WTC11 (cell line): ENCODE results near the gene HID1. TPM values are rescaled to one million over a fixed set of nuclear protein-coding genes. Genes with fewer than 3 reads are reported as not detected.

Experiments used
- ATAC-seq: fragments of 200-7000 bp; cut with Tn5 transposase; 2 replicates; pipeline ENCODE4 v1.10.0; 2021; ENCODE audit warnings: mild to moderate bottlenecking, moderate library complexity
- CTCF ChIA-PET: fragments of 300-600 bp; sonication (Branson Sonifier 250); formaldehyde crosslinking; loops from one replicate; lab custom pipeline; 2021; ENCODE audit warnings: antibody characterized with exemption; lab: Charles Lee
- POLR2A ChIA-PET: fragments of 350-600 bp; sonication (Branson Sonifier 250); formaldehyde crosslinking; loops from one replicate; lab custom pipeline; 2021; ENCODE audit warnings: antibody characterized with exemption; lab: Charles Lee
- DNase-seq: peaks from one replicate; pipeline ENCODE4 v3.0.0; 2021; ENCODE audit warnings: low spot score
- H3K27ac Mint-ChIP-seq: 2 replicates; pipeline ENCODE4 v1.8.0; 2021; ENCODE audit warnings: mixed read lengths
- H3K27me3 Mint-ChIP-seq: 2 replicates; pipeline ENCODE4 v1.8.0; 2021; ENCODE audit warnings: low read depth, mild to moderate bottlenecking, moderate library complexity, mixed read lengths
- H3K36me3 Mint-ChIP-seq: 2 replicates; pipeline ENCODE4 v1.8.0; 2021; ENCODE audit warnings: mixed read lengths
- H3K4me1 Mint-ChIP-seq: 2 replicates; pipeline ENCODE4 v1.8.0; 2022; ENCODE audit warnings: mixed read lengths
- H3K4me3 Mint-ChIP-seq: 2 replicates; pipeline ENCODE4 v1.8.0; 2021; ENCODE audit warnings: mild to moderate bottlenecking, moderate library complexity, mixed read lengths
- H3K9me3 Mint-ChIP-seq: 2 replicates; pipeline ENCODE4 v1.8.0; 2021; ENCODE audit warnings: mixed read lengths
- ATF1 ChIP-seq: sonication (generic); formaldehyde crosslinking; IDR thresholded peaks from 2 replicates; pipeline ENCODE4 v1.8.1; 2023; ENCODE audit warnings: mild to moderate bottlenecking, moderate library complexity, missing genetic modification reagents
- EMX1 ChIP-seq: fragments of 250-450 bp; sonication (Bioruptor Pico); IDR thresholded peaks from 2 replicates; pipeline ENCODE4 v1.8.0; 2021; ENCODE audit warnings: mild to moderate bottlenecking
- FOXP1 ChIP-seq: sonication (generic); formaldehyde crosslinking; IDR thresholded peaks from 2 replicates; pipeline ENCODE4 v1.8.0; 2022; ENCODE audit warnings: missing genetic modification reagents, mild to moderate bottlenecking, moderate library complexity, borderline replicate concordance
- GTF2I ChIP-seq: fragments of 250-450 bp; sonication (Bioruptor Pico); conservative IDR thresholded peaks from 2 replicates; pipeline ENCODE4 v1.4.0; 2021; ENCODE audit warnings: mild to moderate bottlenecking
- NFATC4 ChIP-seq: fragments of 250-450 bp; sonication (Bioruptor Pico); IDR thresholded peaks from 2 replicates; pipeline ENCODE4 v1.9.0; 2021; ENCODE audit warnings: mild to moderate bottlenecking
- NFE2L1 ChIP-seq: sonication (generic); formaldehyde crosslinking; IDR thresholded peaks from 2 replicates; pipeline ENCODE4 v1.8.1; 2023; ENCODE audit warnings: missing genetic modification reagents
- NR3C1 ChIP-seq: sonication (generic); formaldehyde crosslinking; conservative IDR thresholded peaks from 2 replicates; pipeline ENCODE4 v1.8.1; 2023; ENCODE audit warnings: low read depth, mild to moderate bottlenecking, missing genetic modification reagents
- RELA ChIP-seq: sonication (generic); formaldehyde crosslinking; IDR thresholded peaks from 2 replicates; pipeline ENCODE4 v1.8.1; 2022; ENCODE audit warnings: missing genetic modification reagents, mild to moderate bottlenecking, borderline replicate concordance
- SMAD4 ChIP-seq: sonication (generic); formaldehyde crosslinking; IDR thresholded peaks from 2 replicates; pipeline ENCODE4 v1.8.0; 2022; ENCODE audit warnings: mild to moderate bottlenecking, missing genetic modification reagents
- SP1 ChIP-seq: sonication (generic); formaldehyde crosslinking; conservative IDR thresholded peaks from 2 replicates; pipeline ENCODE4 v1.8.1; 2022; ENCODE audit warnings: missing genetic modification reagents
- ZBTB21 ChIP-seq: sonication (generic); formaldehyde crosslinking; IDR thresholded peaks from 2 replicates; pipeline ENCODE4 v1.8.1; 2023; ENCODE audit warnings: mild to moderate bottlenecking, missing genetic modification reagents, borderline replicate concordance
- ZNF317 ChIP-seq: sonication (generic); formaldehyde crosslinking; IDR thresholded peaks from 2 replicates; pipeline ENCODE4 v1.8.1; 2023; ENCODE audit warnings: low read depth, mild to moderate bottlenecking, moderate library complexity, missing genetic modification reagents, borderline replicate concordance
- total RNA-seq: library from RNA; stranded (reverse); gene quantifications from 3 replicates; pipeline ENCODE4 v1.2.3, GENCODE V29; 2021
- TF ChIP-seq, protein P1 (sequence below): sonication (generic); formaldehyde crosslinking; IDR thresholded peaks from 2 replicates; pipeline ENCODE4 v1.8.1; 2022; ENCODE audit warnings: mild to moderate bottlenecking, moderate library complexity, missing genetic modification reagents
- TF ChIP-seq, protein P2 (sequence below): fragments of 250-450 bp; sonication (Bioruptor Pico); conservative IDR thresholded peaks from 2 replicates; pipeline ENCODE4 v1.9.0; 2021; ENCODE audit warnings: mild to moderate bottlenecking
- TF ChIP-seq, protein P3 (sequence below): sonication (generic); formaldehyde crosslinking; IDR thresholded peaks from 2 replicates; pipeline ENCODE4 v1.8.1; 2022; ENCODE audit warnings: low read depth, missing genetic modification reagents, borderline replicate concordance
- TF ChIP-seq, protein P4 (sequence below): sonication (generic); formaldehyde crosslinking; IDR thresholded peaks from 2 replicates; pipeline ENCODE4 v1.8.1; 2022; ENCODE audit warnings: mild to moderate bottlenecking, missing genetic modification reagents, moderate library complexity, borderline replicate concordance
- TF ChIP-seq, protein P5 (sequence below): sonication (generic); formaldehyde crosslinking; IDR thresholded peaks from 2 replicates; pipeline ENCODE4 v1.8.1; 2022; ENCODE audit warnings: low read depth, mild to moderate bottlenecking, moderate library complexity, missing genetic modification reagents, borderline replicate concordance
- TF ChIP-seq, protein P6 (sequence below): sonication (generic); formaldehyde crosslinking; IDR thresholded peaks from 2 replicates; pipeline ENCODE4 v1.8.1; 2023; ENCODE audit warnings: mild to moderate bottlenecking, missing genetic modification reagents, borderline replicate concordance
- TF ChIP-seq, protein P7 (sequence below): sonication (generic); formaldehyde crosslinking; IDR thresholded peaks from 2 replicates; pipeline ENCODE4 v1.8.1; 2023; ENCODE audit warnings: mild to moderate bottlenecking, missing genetic modification reagents, moderate library complexity

HID1 gene
- total RNA-seq, 1 experiment from 2014 or later: 16.7 TPM

DNA sequence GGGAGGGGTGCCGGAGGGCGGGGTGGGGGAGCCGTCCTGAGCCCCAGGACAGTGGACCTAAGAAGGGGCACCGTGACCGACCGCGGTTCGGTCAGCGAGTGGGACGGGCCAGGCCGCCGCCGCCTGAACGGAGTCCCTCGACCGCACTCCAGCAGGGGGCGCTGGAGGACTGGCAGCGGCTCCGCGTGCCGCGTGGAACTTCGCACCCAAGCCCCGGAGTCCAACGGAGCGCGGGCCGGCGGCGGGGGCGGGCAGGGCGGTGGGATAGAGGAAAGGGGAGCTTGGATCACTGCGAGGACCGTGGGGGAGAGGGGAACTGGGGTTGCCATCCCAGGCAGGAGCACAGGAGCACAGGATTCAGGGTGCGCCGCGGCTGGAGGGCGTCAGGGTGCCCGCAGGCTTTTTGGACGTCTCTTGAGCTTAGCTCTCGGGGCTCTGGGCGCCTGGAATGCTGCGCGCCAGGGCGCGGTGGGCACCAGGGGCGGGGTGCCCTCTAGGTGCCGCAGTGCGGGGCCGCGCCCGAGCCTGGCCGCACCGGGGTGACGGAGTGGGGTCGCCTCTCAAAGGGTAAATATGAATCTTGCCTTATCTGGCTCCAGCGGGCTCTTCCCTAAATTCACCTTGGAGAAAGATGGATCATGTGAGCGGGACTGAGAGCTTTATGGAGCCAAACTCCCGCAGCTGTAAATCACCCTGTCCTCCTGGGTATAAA is 48.9 kb downstream of the HID1 start (continued):
- TF ChIP-seq, protein P1, sequence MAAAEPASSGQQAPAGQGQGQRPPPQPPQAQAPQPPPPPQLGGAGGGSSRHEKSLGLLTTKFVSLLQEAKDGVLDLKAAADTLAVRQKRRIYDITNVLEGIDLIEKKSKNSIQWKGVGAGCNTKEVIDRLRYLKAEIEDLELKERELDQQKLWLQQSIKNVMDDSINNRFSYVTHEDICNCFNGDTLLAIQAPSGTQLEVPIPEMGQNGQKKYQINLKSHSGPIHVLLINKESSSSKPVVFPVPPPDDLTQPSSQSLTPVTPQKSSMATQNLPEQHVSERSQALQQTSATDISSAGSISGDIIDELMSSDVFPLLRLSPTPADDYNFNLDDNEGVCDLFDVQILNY (CRISPR knock-in tag): no peak
- no peak for TF ChIP-seq GTF2I (CRISPR knock-in tag)
- TF ChIP-seq NFE2L1: 0 out of 2 replicates have a peak, but pooled peaks have one; percentile 17
- TF ChIP-seq, protein P2, sequence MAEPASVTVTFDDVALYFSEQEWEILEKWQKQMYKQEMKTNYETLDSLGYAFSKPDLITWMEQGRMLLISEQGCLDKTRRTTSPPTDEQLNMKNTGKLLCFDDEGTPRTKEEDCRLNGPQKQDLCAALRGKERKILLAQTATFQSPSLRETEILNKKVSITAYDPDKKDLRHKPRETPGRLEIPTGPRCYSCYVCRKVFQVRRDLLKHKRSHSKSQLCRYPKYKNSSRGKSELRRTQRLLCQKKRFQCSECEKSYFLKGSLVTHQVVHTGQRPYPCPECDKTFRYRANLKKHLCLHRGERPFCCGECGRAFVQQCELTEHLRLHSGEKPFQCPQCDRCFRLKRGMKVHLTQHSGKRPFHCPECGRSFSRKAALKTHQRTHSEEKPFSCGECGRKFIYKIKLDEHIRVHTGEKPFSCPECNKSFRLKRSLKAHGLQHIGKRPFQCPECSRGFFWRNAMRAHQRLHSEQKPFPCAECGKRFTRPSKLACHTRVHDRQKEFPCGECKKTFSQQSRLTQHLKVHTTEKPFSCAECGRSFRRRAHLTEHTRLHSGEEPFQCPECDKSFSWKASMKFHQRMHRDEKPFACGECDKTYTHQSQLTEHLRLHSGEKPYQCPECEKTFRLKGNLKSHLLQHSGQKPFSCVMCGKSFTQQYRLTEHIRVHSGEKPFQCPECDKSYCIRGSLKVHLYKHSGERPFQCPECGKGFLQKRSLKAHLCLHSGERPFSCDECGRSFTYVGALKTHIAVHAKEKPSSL (CRISPR knock-in tag): no peak
- no peak for TF ChIP-seq SMAD4 (CRISPR knock-in tag)
- TF ChIP-seq ZBTB21: no peak
- TF ChIP-seq, protein P3, sequence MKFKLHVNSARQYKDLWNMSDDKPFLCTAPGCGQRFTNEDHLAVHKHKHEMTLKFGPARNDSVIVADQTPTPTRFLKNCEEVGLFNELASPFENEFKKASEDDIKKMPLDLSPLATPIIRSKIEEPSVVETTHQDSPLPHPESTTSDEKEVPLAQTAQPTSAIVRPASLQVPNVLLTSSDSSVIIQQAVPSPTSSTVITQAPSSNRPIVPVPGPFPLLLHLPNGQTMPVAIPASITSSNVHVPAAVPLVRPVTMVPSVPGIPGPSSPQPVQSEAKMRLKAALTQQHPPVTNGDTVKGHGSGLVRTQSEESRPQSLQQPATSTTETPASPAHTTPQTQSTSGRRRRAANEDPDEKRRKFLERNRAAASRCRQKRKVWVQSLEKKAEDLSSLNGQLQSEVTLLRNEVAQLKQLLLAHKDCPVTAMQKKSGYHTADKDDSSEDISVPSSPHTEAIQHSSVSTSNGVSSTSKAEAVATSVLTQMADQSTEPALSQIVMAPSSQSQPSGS (CRISPR knock-in tag): no peak
- TF ChIP-seq EMX1 (CRISPR knock-in tag): no peak
- no peak for TF ChIP-seq NFATC4 (CRISPR knock-in tag)
- TF ChIP-seq, protein P4, sequence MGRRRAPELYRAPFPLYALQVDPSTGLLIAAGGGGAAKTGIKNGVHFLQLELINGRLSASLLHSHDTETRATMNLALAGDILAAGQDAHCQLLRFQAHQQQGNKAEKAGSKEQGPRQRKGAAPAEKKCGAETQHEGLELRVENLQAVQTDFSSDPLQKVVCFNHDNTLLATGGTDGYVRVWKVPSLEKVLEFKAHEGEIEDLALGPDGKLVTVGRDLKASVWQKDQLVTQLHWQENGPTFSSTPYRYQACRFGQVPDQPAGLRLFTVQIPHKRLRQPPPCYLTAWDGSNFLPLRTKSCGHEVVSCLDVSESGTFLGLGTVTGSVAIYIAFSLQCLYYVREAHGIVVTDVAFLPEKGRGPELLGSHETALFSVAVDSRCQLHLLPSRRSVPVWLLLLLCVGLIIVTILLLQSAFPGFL: no peak
- TF ChIP-seq, all 79 proteins: peak for 8

DNA sequence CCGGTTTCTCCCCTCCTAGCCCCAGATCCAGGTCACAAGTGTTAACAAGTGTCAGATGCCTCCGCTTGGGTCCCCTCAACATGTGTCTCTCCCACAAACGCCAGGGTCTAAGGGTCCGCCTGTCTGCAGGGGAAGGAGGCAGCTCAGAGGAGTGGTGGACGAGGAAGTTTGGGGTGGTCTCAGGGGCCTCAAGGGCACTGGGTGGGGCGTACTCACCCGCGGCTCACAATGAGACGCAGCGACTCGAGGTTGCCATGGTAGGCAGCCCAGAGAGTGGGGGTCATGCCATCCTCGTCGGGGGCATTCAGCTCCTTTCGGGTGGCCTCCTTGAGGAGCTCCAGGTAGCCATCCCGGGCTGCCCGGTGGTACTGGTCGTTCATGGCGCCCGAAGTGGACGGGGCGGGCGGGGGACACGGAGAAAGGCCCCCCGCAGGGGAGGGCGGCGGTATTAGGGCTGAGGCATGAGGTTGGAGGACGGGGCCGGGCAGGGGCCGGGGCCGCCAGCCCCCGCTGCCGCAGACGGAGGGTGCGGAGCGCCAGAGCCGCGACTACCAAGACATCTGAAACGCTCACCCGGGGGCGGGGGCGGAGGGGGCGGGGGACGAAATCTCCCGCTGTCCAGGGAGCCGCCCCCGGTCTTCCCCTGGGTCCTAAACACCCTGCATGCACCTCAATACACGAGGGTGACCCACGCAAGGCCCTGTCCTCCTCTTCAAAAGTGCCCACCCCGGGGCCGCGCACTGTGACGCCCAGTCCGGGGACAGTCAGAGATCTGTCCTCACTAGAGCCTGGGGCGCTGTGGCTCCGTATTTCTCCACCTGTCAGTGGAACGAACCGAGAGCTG is 49.6 kb downstream of the HID1 start, which contains the start of gene USH1G:
USH1G (minus strand) TSS at position 562 of the 844 bp plus-strand sequence; CDS start at position 380, 182 bp downstream.
- Mint-ChIP-seq H3K9me3 (no peaks in the 10 kb centered on the region), H3K27ac (no peak within 1 kb of the TSS), H3K4me3 (peak within 1 kb of the TSS; percentile 70), H3K4me1 (peaks cover 13% of the 10 kb centered on the region), H3K36me3 (no peaks in the 10 kb centered on the region), H3K27me3 (peaks cover 67% of the 10 kb centered on the region)
- ChIA-PET CTCF (interaction anchor here (0.6 to 7.8 kb wide), 25 partner anchors 8 to 1439 kb away, joined by 3 to 206 read pairs (median 4); partner anchors contain the start of genes CDR2L, HID1, MRPL58 and NUP85), POLR2A (interaction anchor here (0.5 kb wide), 1 partner anchor 18 kb away, joined by 5 read pairs; no protein-coding TSS in a partner anchor)
- DNase-seq (peak; percentile 21), ATAC-seq (peak; percentile 4; the same call in 1 of the 2 replicates)
- TF ChIP-seq ATF1 (CRISPR knock-in tag): no peak
- TF ChIP-seq ZNF317 (CRISPR knock-in tag): no peak
- TF ChIP-seq, protein P5, sequence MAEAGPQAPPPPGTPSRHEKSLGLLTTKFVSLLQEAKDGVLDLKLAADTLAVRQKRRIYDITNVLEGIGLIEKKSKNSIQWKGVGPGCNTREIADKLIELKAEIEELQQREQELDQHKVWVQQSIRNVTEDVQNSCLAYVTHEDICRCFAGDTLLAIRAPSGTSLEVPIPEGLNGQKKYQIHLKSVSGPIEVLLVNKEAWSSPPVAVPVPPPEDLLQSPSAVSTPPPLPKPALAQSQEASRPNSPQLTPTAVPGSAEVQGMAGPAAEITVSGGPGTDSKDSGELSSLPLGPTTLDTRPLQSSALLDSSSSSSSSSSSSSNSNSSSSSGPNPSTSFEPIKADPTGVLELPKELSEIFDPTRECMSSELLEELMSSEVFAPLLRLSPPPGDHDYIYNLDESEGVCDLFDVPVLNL (CRISPR knock-in tag): no peak
- TF ChIP-seq, protein P6, sequence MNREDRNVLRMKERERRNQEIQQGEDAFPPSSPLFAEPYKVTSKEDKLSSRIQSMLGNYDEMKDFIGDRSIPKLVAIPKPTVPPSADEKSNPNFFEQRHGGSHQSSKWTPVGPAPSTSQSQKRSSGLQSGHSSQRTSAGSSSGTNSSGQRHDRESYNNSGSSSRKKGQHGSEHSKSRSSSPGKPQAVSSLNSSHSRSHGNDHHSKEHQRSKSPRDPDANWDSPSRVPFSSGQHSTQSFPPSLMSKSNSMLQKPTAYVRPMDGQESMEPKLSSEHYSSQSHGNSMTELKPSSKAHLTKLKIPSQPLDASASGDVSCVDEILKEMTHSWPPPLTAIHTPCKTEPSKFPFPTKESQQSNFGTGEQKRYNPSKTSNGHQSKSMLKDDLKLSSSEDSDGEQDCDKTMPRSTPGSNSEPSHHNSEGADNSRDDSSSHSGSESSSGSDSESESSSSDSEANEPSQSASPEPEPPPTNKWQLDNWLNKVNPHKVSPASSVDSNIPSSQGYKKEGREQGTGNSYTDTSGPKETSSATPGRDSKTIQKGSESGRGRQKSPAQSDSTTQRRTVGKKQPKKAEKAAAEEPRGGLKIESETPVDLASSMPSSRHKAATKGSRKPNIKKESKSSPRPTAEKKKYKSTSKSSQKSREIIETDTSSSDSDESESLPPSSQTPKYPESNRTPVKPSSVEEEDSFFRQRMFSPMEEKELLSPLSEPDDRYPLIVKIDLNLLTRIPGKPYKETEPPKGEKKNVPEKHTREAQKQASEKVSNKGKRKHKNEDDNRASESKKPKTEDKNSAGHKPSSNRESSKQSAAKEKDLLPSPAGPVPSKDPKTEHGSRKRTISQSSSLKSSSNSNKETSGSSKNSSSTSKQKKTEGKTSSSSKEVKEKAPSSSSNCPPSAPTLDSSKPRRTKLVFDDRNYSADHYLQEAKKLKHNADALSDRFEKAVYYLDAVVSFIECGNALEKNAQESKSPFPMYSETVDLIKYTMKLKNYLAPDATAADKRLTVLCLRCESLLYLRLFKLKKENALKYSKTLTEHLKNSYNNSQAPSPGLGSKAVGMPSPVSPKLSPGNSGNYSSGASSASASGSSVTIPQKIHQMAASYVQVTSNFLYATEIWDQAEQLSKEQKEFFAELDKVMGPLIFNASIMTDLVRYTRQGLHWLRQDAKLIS (CRISPR knock-in tag): no peak
- no peak for TF ChIP-seq FOXP1
- TF ChIP-seq RELA (CRISPR knock-in tag): no peak
- TF ChIP-seq, protein P7, sequence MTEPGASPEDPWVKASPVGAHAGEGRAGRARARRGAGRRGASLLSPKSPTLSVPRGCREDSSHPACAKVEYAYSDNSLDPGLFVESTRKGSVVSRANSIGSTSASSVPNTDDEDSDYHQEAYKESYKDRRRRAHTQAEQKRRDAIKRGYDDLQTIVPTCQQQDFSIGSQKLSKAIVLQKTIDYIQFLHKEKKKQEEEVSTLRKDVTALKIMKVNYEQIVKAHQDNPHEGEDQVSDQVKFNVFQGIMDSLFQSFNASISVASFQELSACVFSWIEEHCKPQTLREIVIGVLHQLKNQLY (CRISPR knock-in tag): no peak
- TF ChIP-seq, protein P3 (CRISPR knock-in tag): no peak
- no peak for TF ChIP-seq SP1 (CRISPR knock-in tag)
- no peak for TF ChIP-seq NR3C1 (CRISPR knock-in tag)
